Peyer's patch (tissue), 4 donors: Measurements from ENCODE around the gene MTMR2. TPM values are rescaled to one million over a fixed set of nuclear protein-coding genes. Genes with fewer than 3 reads are reported as not detected.

Experiments used
- DNase-seq, 3 donors: peaks; one replicate each; pipeline ENCODE4 v3.0.0-alpha.2; 2017 to 2019
- H3K27ac ChIP-seq, 4 donors: fragments of 200-600 bp; sonication (generic); one replicate each; pipeline ENCODE4 v1.5.1; 2016 to 2019
- H3K27me3 ChIP-seq, 2 donors: fragments of 200-600 bp; sonication (generic); one replicate each; pipeline ENCODE4 v1.5.1; 2019
- H3K36me3 ChIP-seq, 3 donors: fragments of 200-600 bp; sonication (generic); one replicate each; pipeline ENCODE4 v1.5.1; 2016 to 2019
- H3K4me1 ChIP-seq, 4 donors: fragments of 200-600 bp; sonication (generic); one replicate each; pipeline ENCODE4 v1.5.1; 2016 to 2019
- H3K4me3 ChIP-seq, 4 donors: fragments of 200-600 bp; sonication (generic); 1 replicate in 3 of 4; 2 replicates in 1 of 4; pipeline ENCODE4 v1.5.1; 2016 to 2019; ENCODE audit warnings: mild to moderate bottlenecking in 1 of 4
- H3K9me3 ChIP-seq, 4 donors: fragments of 200-600 bp; sonication (generic); one replicate each; pipeline ENCODE4 v1.5.1; 2016 to 2019; ENCODE audit warnings: mild to moderate bottlenecking in 1 of 4
- POLR2A ChIP-seq, 2 donors: fragments of 450-650 bp; IDR thresholded peaks; one replicate each; pipeline ENCODE4 v1.5.1; 2017; ENCODE audit warnings: antibody characterized with exemption in 2 of 2, mild to moderate bottlenecking in 2 of 2, moderate library complexity in 2 of 2
- total RNA-seq, 4 donors: library from RNA; depleted of rRNA; stranded (reverse); fragments of >200 nt; gene quantifications; one replicate each; pipeline ENCODE4 v1.1.0, GENCODE V29; 2016
- TF ChIP-seq, protein P1 (sequence below), 6 experiments: fragments of 450-650 bp in 4 of 6; fragments of 200-600 bp in 2 of 6; sonication (generic) in 1 of 6; IDR thresholded peaks; one replicate each; pipeline ENCODE4 v1.5.1; 2017 to 2019; ENCODE audit warnings: antibody characterized with exemption in 6 of 6, mild to moderate bottlenecking in 3 of 6, moderate library complexity in 1 of 6

The MTMR2 gene
- total RNA-seq, 4 donors from 2014 or later, result 7.9 to 17.3 (median 11.1) TPM

DNA sequence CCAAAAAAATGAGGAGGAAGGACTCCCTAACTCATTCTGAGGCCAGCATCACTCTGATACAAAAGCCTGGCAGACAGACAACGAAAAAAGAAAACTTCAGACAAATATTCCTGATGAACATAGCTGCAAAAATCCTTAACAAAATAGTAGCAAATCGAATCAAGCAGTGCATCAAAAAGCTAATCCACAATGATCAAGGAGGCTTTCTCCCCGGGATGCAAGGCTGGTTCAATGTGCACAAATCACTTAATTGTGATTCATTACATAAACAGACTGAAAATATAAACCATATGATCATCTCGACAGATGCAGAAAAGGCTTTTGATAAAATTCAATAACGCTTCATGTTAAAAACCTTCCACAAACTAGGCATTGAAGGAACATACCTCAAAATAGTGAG is 16.4 kb downstream of the MTMR2 start:
- TF ChIP-seq POLR2A (IDR thresholded peaks at IDR 0.05), result no peak
- TF ChIP-seq, protein P1, sequence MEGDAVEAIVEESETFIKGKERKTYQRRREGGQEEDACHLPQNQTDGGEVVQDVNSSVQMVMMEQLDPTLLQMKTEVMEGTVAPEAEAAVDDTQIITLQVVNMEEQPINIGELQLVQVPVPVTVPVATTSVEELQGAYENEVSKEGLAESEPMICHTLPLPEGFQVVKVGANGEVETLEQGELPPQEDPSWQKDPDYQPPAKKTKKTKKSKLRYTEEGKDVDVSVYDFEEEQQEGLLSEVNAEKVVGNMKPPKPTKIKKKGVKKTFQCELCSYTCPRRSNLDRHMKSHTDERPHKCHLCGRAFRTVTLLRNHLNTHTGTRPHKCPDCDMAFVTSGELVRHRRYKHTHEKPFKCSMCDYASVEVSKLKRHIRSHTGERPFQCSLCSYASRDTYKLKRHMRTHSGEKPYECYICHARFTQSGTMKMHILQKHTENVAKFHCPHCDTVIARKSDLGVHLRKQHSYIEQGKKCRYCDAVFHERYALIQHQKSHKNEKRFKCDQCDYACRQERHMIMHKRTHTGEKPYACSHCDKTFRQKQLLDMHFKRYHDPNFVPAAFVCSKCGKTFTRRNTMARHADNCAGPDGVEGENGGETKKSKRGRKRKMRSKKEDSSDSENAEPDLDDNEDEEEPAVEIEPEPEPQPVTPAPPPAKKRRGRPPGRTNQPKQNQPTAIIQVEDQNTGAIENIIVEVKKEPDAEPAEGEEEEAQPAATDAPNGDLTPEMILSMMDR (IDR thresholded peaks at IDR 0.05), result no peak
- Histone ChIP-seq H3K4me1 (no peaks in the 10 kb centered on the region), H3K36me3 (no peaks in the 10 kb centered on the region), H3K27me3 (no peaks in the 10 kb centered on the region), H3K4me3 (no peak overlapping the region), H3K27ac (no peak overlapping the region), H3K9me3 (no peaks in the 10 kb centered on the region)
- DNase-seq, result no peak

DNA sequence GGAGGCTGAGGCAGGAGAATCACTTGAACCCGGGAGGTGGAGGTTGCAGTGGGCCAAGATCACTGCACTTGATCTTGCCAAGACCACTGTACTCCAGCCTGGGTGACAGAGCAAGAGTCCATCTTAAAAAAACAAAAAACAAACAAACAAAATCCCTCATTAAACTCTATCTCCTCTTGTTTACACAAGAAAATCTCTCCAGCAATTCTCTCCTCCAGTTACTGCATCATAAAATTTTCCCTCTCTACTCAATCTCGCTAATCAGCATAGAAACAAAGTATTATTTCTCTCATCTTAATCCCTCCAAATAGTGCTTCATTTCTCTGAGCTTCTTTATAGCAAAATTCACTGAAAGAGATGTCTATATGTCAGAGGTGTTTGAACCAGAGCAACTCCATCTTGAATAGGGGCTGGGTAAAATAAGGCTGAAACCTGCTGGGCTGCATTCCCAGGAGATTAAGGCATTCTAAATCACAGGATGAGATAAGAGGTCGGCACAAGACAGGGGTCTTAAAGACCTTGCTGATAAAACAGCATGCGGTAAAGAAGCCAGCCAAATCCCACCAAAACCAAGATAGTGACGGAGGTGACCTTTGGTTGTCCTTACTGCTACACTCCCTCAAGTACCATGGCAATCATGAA is 19.8 kb downstream of the MTMR2 start:
- no peak overlapping the region for H3K4me3 ChIP-seq
- DNase-seq, result no peak
- H3K27me3 ChIP-seq, result no peaks in the 10 kb centered on the region
- no peak for TF ChIP-seq POLR2A (IDR thresholded peaks at IDR 0.05)
- TF ChIP-seq, protein P1 (IDR thresholded peaks at IDR 0.05), result no peak
- H3K9me3 ChIP-seq, result no peaks in the 10 kb centered on the region
- H3K27ac ChIP-seq, result peak overlapping the region in 1 of 4 donors; percentile 12
- no peaks in the 10 kb centered on the region for H3K36me3 ChIP-seq
- no peaks in the 10 kb centered on the region for H3K4me1 ChIP-seq

DNA sequence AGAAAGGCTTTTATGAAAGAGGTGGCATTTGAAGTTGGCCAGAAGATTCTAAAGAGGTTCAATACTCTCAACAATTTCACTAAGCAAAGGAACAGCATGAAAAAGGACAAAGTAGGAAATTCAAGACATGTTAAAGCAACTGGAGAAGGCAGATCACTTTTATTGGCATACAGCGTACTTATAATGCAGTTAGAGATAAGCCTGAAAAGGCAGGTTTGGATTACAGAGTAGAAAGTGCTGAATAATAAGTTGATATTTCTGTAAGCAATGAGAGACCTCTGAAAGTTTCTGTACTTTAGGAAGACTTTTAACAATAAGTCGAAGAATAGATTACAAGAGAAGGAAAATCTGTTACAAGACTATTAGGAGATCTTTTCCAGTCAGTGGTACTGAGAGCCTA is 25.1 kb downstream of the MTMR2 start:
- Histone ChIP-seq H3K27me3 (no peaks in the 10 kb centered on the region), H3K9me3 (no peaks in the 10 kb centered on the region), H3K36me3 (no peaks in the 10 kb centered on the region), H3K27ac (no peak overlapping the region), H3K4me1 (peaks cover 0 to 4% (median 0%) of the 10 kb centered on the region in 4 donors), H3K4me3 (no peak overlapping the region)
- no peak for DNase-seq
- TF ChIP-seq POLR2A (IDR thresholded peaks at IDR 0.05), result no peak
- TF ChIP-seq, protein P1 (IDR thresholded peaks at IDR 0.05), result no peak

DNA sequence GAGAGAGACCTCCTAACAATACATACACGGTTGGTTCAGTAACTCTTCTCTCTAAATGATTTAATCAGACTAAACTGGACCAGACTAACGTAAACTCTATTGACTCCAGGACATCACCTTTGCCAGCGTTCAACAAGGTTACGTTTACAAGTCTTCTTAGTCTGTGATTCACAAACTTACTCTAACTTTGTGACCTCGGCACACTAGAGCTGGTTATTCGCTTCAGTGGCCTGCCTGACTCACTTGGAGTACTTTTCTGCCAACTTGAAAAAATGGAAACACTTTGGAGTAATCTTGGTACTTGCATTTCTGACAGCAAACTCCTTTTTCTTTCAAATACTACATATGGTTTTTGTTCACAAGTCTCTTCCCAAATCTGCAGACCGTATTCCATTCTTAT is 26.2 kb downstream of the MTMR2 start:
- no peak for TF ChIP-seq POLR2A (IDR thresholded peaks at IDR 0.05)
- TF ChIP-seq, protein P1 (IDR thresholded peaks at IDR 0.05), result no peak
- Histone ChIP-seq H3K36me3 (no peaks in the 10 kb centered on the region), H3K4me3 (no peak overlapping the region), H3K27ac (no peak overlapping the region), H3K4me1 (peaks cover 0 to 7% (median 2%) of the 10 kb centered on the region in 4 donors), H3K9me3 (no peaks in the 10 kb centered on the region), H3K27me3 (no peaks in the 10 kb centered on the region)
- no peak for DNase-seq

DNA sequence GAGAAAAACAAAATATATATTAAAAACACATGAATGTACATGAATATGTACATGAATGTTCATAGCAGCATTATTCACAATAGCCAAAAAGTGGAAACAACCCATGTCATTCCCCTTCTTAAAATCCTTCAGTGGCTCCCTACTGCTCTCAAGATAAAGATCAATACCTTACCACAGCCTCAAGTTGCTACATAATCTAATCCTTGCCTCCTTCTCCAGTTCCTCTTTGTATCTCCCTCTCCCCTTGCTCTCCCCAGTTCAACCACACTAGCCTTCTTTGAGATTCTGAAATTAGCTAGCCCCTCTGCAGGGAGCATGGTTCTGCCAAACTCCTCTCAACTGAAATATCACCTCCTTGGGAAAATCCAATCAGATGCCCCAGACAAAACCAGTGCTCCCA is 28.1 kb downstream of the MTMR2 start:
- Histone ChIP-seq H3K27me3 (no peaks in the 10 kb centered on the region), H3K36me3 (no peaks in the 10 kb centered on the region), H3K4me3 (no peak overlapping the region), H3K4me1 (peaks cover 0 to 23% (median 4%) of the 10 kb centered on the region in 4 donors), H3K9me3 (no peaks in the 10 kb centered on the region), H3K27ac (no peak overlapping the region)
- TF ChIP-seq, protein P1 (IDR thresholded peaks at IDR 0.05), result no peak
- TF ChIP-seq POLR2A (IDR thresholded peaks at IDR 0.05), result no peak
- no peak for DNase-seq
